HEK293 (cell line): ENCODE data around the gene KIF26B.
A peak's percentile ranks its signal among the peaks of the same experiment; 100 is the strongest.

Source experiments
- CTCF ChIA-PET: fragments of 350-600 bp; formaldehyde crosslinking; extraction: SDS; loops from one replicate; lab custom pipeline; 2021; ENCODE audit warnings: antibody characterized with exemption; lab: Yijun Ruan, JAX
- POLR2A ChIA-PET: fragments of 300-600 bp; formaldehyde crosslinking; extraction: SDS; loops from one replicate; lab custom pipeline; 2020; ENCODE audit warnings: antibody characterized with exemption, inconsistent platforms; lab: Yijun Ruan, JAX
- H3K27ac ChIP-seq: fragments of 200-500 bp; sonication (Bioruptor generic); 2 replicates; pipeline ENCODE4 v1.5.1; 2014; ENCODE audit warnings: low read depth, low read length, control low read depth, inconsistent platforms; ENCODE audit errors: extremely low read depth
- H3K36me3 ChIP-seq, 2 experiments: fragments of 200-500 bp in 1 of 2; sonication (Bioruptor generic) in 1 of 2; 1 replicate in 1 of 2; 2 replicates in 1 of 2; pipeline ENCODE4 v1.5.1; 2014 to 2017; ENCODE audit warnings: inconsistent platforms in 2 of 2, low read length in 2 of 2; ENCODE audit not compliant: control insufficient read depth in 2 of 2, insufficient read depth in 1 of 2
- H3K4me1 ChIP-seq: fragments of 200-500 bp; sonication (Bioruptor generic); 2 replicates; pipeline ENCODE4 v1.5.1; 2014; ENCODE audit warnings: mild to moderate bottlenecking, low read length, inconsistent platforms; ENCODE audit not compliant: control insufficient read depth, insufficient read depth
- H3K4me3 ChIP-seq: 2 replicates; pipeline ENCODE4 v1.5.1; 2011; ENCODE audit warnings: low read depth, mild to moderate bottlenecking, control low read depth, low read length, moderate library complexity
- H3K9me3 ChIP-seq: fragments of 200-500 bp; sonication (Bioruptor generic); 2 replicates; pipeline ENCODE4 v1.5.1; 2014; ENCODE audit warnings: low read depth, low read length, inconsistent platforms; ENCODE audit not compliant: control insufficient read depth, insufficient read depth
- MZF1 ChIP-seq: fragments of 450-650 bp; formaldehyde crosslinking; IDR thresholded peaks from 2 replicates; pipeline ENCODE4 v1.5.1; 2017; ENCODE audit warnings: missing biosample characterization, missing genetic modification characterization, borderline replicate concordance
- RBAK ChIP-seq: fragments of 450-650 bp; formaldehyde crosslinking; IDR thresholded peaks from 2 replicates; pipeline ENCODE4 v1.5.1; 2016; ENCODE audit warnings: missing biosample characterization, missing genetic modification characterization
- SALL2 ChIP-seq: fragments of 450-650 bp; formaldehyde crosslinking; IDR thresholded peaks from 2 replicates; pipeline ENCODE4 v1.5.0; 2017; ENCODE audit warnings: missing biosample characterization, mild to moderate bottlenecking, missing genetic modification characterization, borderline replicate concordance
- SCRT2 ChIP-seq: fragments of 450-650 bp; formaldehyde crosslinking; IDR thresholded peaks from 2 replicates; pipeline ENCODE4 v1.5.1; 2016; ENCODE audit warnings: missing biosample characterization, missing genetic modification characterization
- TRIM28 ChIP-seq: IDR thresholded peaks from 2 replicates; pipeline ENCODE4 v1.6.1; 2011; ENCODE audit warnings: low read length, control low read depth, borderline replicate concordance
- WT1 ChIP-seq: fragments of 450-650 bp; formaldehyde crosslinking; IDR thresholded peaks from 2 replicates; pipeline ENCODE4 v1.5.1; 2016; ENCODE audit warnings: missing biosample characterization, missing genetic modification characterization
- ZBTB48 ChIP-seq: fragments of 450-650 bp; formaldehyde crosslinking; IDR thresholded peaks from 2 replicates; pipeline ENCODE4 v1.5.1; 2016; ENCODE audit warnings: missing biosample characterization, missing genetic modification characterization
- ZEB2 ChIP-seq: fragments of 450-650 bp; formaldehyde crosslinking; IDR thresholded peaks from 2 replicates; pipeline ENCODE4 v1.5.1; 2016; ENCODE audit warnings: missing biosample characterization, missing genetic modification characterization
- ZNF169 ChIP-seq: fragments of 450-650 bp; formaldehyde crosslinking; IDR thresholded peaks from 2 replicates; pipeline ENCODE4 v1.5.1; 2016; ENCODE audit warnings: missing biosample characterization, missing genetic modification characterization
- ZNF274 ChIP-seq, 2 experiments: fragments of 200-500 bp in 1 of 2; fragments of 450-650 bp in 1 of 2; sonication (Bioruptor generic) in 1 of 2; formaldehyde crosslinking in 1 of 2; IDR thresholded peaks; 2 replicates each; pipeline versions ENCODE4 v1.5.1 to v1.6.1; 2014 to 2016; ENCODE audit warnings: borderline replicate concordance in 1 of 2, inconsistent platforms in 1 of 2, low read length in 1 of 2, missing biosample characterization in 1 of 2, missing genetic modification characterization in 1 of 2
- ZNF423 ChIP-seq: fragments of 450-650 bp; formaldehyde crosslinking; IDR thresholded peaks from 2 replicates; pipeline ENCODE4 v1.5.1; 2016; ENCODE audit warnings: missing biosample characterization, missing genetic modification characterization
- ZNF501 ChIP-seq: fragments of 450-650 bp; formaldehyde crosslinking; IDR thresholded peaks from 2 replicates; pipeline ENCODE4 v1.5.1; 2016; ENCODE audit warnings: missing biosample characterization, missing genetic modification characterization
- ZNF514 ChIP-seq: fragments of 450-650 bp; formaldehyde crosslinking; IDR thresholded peaks from 2 replicates; pipeline ENCODE4 v1.5.1; 2016; ENCODE audit warnings: missing biosample characterization, missing genetic modification characterization
- ZNF529 ChIP-seq: fragments of 450-650 bp; formaldehyde crosslinking; IDR thresholded peaks from 2 replicates; pipeline ENCODE4 v1.5.1; 2017; ENCODE audit warnings: missing genetic modification characterization, missing biosample characterization; ENCODE audit not compliant: insufficient replicate concordance
- ZNF571 ChIP-seq: fragments of 450-650 bp; formaldehyde crosslinking; IDR thresholded peaks from 2 replicates; pipeline ENCODE4 v1.5.0; 2017; ENCODE audit warnings: missing biosample characterization, missing genetic modification characterization
- ZNF585B ChIP-seq: fragments of 450-650 bp; formaldehyde crosslinking; IDR thresholded peaks from 2 replicates; pipeline ENCODE4 v1.5.1; 2016; ENCODE audit warnings: missing biosample characterization, missing genetic modification characterization
- ZNF623 ChIP-seq: fragments of 450-650 bp; formaldehyde crosslinking; IDR thresholded peaks from 2 replicates; pipeline ENCODE4 v1.5.1; 2016; ENCODE audit warnings: missing biosample characterization, missing genetic modification characterization
- ZNF677 ChIP-seq: fragments of 450-650 bp; IDR thresholded peaks from 2 replicates; pipeline ENCODE4 v1.5.0; 2018; ENCODE audit warnings: missing biosample characterization, mild to moderate bottlenecking, missing genetic modification characterization, moderate library complexity
- ZNF701 ChIP-seq: fragments of 450-650 bp; formaldehyde crosslinking; IDR thresholded peaks from 2 replicates; pipeline ENCODE4 v1.5.1; 2016; ENCODE audit warnings: missing biosample characterization, missing genetic modification characterization
- ZNF76 ChIP-seq: fragments of 450-650 bp; formaldehyde crosslinking; IDR thresholded peaks from 2 replicates; pipeline ENCODE4; 2016; ENCODE audit warnings: low read depth, missing biosample characterization, missing genetic modification characterization, borderline replicate concordance
- ZNF776 ChIP-seq: fragments of 450-650 bp; formaldehyde crosslinking; IDR thresholded peaks from 2 replicates; pipeline ENCODE4 v1.5.0; 2017; ENCODE audit warnings: missing biosample characterization, missing genetic modification characterization, borderline replicate concordance
- ZSCAN23 ChIP-seq: fragments of 450-650 bp; formaldehyde crosslinking; IDR thresholded peaks from 2 replicates; pipeline ENCODE4 v1.5.1; 2016; ENCODE audit warnings: missing biosample characterization, missing genetic modification characterization
- TF ChIP-seq, protein P1 (sequence below): fragments of 450-650 bp; formaldehyde crosslinking; IDR thresholded peaks from 2 replicates; pipeline ENCODE4 v1.5.1; 2016; ENCODE audit warnings: missing biosample characterization, missing genetic modification characterization
- TF ChIP-seq, protein P2 (sequence below): fragments of 450-650 bp; formaldehyde crosslinking; conservative IDR thresholded peaks from 2 replicates; pipeline ENCODE4 v1.5.1; 2016; ENCODE audit warnings: low read depth, missing biosample characterization, missing genetic modification characterization
- TF ChIP-seq, protein P3 (sequence below): fragments of 450-650 bp; formaldehyde crosslinking; IDR thresholded peaks from 2 replicates; pipeline ENCODE4 v1.5.1; 2016; ENCODE audit warnings: missing biosample characterization, missing genetic modification characterization
- TF ChIP-seq, protein P4 (sequence below): sonication (generic); formaldehyde crosslinking; IDR thresholded peaks from 2 replicates; pipeline ENCODE4 v1.8.1; 2022; ENCODE audit warnings: mild to moderate bottlenecking, moderate library complexity, missing genetic modification reagents

The KIF26B gene

DNA sequence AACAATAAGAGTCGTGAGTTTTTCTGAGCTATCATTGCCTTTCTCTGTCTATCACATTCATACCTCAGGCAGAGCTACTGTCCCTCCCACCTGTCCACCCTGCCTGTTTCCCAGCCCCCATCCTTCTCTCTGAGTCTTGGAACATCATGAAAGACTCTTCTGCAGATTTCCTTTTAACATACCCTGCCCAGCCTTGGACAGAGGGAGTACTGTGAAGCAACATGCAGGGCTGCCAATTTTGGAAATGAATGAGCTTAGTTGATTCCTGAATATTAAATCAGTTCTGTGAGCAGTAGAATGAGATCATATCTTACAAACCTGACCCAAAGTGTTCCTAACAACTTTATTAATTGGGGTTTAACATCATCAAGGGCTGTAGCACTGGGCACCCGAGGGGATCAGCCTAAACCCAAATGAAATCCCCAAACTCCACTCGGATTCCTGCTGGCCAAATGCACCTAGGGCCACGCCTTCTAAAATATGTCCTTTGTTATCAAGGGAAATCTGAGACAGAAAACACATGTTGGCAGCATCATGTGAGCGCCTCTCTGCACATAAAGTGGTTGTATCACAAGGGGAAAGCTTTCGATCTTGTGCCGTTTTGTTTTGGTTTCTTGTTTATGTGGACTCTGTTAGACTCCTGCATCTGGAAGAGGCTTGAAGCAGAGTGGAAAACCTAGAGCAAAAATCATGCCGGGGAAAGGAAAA, 357.6 kb downstream of the KIF26B start (continued):
- no peak for TF ChIP-seq ZSCAN23
- no peak for TF ChIP-seq ZEB2 (tag by site-specific recombination)
- no peak for TF ChIP-seq ZNF274 (IDR thresholded peaks at IDR 0.05; ENCODE audit: low read length)
- no peak for TF ChIP-seq ZNF274 (tag by site-specific recombination; IDR thresholded peaks at IDR 0.05; ENCODE audit: borderline replicate concordance)
- TF ChIP-seq ZNF423 = no peak
- TF ChIP-seq MZF1 = peak; percentile 27; the same call in 1 of the 2 replicates
- no peak for TF ChIP-seq ZNF169 (tag by site-specific recombination)

DNA sequence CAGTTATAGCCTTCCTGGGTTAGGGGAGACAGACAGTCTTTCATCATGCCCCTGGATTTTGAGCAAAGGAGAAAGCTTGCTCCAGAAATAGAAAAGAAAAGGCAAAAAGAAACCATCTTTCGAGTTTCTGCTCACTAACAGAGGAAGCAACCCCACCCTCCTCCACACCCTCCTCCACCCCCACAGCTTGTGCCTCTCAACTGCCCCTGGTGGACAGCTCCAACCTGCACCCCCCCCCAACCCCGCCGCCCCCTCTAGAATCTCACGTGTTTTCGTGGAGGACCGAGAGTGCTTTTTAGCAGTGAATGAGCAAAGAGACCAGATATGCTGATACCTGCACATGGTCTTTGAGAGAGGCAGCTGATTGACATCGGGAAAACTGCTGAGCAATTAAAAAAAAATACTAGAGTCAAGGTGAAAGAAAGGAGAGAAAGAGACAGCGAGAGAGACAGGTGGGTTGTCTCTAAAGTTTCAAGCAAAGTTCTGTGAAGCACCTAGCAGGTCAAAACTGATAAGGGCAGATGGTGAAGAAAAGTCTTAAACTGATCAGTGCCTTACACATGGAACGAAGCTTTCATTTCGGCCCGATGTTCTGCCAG, 358.3 kb downstream of the KIF26B start:
- no peak overlapping the region for H3K27ac ChIP-seq
- no peaks in the 10 kb centered on the region for H3K36me3 ChIP-seq
- H3K9me3 ChIP-seq = no peaks in the 10 kb centered on the region
- no peaks in the 10 kb centered on the region for H3K4me1 ChIP-seq
- CTCF ChIA-PET = interaction anchor here (0.7 to 0.8 kb wide), 2 partner anchors 360 to 1077 kb away, joined by 3 to 4 read pairs; no protein-coding TSS in a partner anchor
- POLR2A ChIA-PET = no interaction called here
- no peak overlapping the region for H3K4me3 ChIP-seq
- TF ChIP-seq ZNF529 (tag by site-specific recombination) = no peak
- no peak for TF ChIP-seq ZNF514 (tag by site-specific recombination)
- TF ChIP-seq, protein P1, sequence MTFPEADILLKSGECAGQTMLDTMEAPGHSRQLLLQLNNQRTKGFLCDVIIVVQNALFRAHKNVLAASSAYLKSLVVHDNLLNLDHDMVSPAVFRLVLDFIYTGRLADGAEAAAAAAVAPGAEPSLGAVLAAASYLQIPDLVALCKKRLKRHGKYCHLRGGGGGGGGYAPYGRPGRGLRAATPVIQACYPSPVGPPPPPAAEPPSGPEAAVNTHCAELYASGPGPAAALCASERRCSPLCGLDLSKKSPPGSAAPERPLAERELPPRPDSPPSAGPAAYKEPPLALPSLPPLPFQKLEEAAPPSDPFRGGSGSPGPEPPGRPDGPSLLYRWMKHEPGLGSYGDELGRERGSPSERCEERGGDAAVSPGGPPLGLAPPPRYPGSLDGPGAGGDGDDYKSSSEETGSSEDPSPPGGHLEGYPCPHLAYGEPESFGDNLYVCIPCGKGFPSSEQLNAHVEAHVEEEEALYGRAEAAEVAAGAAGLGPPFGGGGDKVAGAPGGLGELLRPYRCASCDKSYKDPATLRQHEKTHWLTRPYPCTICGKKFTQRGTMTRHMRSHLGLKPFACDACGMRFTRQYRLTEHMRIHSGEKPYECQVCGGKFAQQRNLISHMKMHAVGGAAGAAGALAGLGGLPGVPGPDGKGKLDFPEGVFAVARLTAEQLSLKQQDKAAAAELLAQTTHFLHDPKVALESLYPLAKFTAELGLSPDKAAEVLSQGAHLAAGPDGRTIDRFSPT (tag by site-specific recombination) = no peak
- TF ChIP-seq SCRT2 (tag by site-specific recombination) = no peak
- no peak for TF ChIP-seq SALL2 (tag by site-specific recombination)
- TF ChIP-seq, protein P2, sequence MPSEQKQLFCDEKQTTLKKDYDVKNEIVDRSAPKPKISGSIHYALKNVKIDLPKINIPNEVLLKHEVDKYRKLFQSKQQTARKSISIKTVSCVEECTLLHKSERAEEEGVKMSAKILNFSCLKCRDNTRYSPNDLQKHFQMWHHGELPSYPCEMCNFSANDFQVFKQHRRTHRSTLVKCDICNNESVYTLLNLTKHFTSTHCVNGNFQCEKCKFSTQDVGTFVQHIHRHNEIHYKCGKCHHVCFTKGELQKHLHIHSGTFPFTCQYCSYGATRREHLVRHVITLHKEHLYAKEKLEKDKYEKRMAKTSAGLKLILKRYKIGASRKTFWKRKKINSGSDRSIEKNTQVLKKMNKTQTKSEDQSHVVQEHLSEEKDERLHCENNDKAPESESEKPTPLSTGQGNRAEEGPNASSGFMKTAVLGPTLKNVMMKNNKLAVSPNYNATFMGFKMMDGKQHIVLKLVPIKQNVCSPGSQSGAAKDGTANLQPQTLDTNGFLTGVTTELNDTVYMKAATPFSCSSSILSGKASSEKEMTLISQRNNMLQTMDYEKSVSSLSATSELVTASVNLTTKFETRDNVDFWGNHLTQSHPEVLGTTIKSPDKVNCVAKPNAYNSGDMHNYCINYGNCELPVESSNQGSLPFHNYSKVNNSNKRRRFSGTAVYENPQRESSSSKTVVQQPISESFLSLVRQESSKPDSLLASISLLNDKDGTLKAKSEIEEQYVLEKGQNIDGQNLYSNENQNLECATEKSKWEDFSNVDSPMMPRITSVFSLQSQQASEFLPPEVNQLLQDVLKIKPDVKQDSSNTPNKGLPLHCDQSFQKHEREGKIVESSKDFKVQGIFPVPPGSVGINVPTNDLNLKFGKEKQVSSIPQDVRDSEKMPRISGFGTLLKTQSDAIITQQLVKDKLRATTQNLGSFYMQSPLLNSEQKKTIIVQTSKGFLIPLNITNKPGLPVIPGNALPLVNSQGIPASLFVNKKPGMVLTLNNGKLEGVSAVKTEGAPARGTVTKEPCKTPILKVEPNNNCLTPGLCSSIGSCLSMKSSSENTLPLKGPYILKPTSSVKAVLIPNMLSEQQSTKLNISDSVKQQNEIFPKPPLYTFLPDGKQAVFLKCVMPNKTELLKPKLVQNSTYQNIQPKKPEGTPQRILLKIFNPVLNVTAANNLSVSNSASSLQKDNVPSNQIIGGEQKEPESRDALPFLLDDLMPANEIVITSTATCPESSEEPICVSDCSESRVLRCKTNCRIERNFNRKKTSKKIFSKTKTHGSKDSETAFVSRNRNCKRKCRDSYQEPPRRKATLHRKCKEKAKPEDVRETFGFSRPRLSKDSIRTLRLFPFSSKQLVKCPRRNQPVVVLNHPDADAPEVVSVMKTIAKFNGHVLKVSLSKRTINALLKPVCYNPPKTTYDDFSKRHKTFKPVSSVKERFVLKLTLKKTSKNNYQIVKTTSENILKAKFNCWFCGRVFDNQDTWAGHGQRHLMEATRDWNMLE (tag by site-specific recombination) = no peak
- TF ChIP-seq ZNF623 = no peak
- TF ChIP-seq ZNF571 (tag by site-specific recombination) = no peak
- no peak for TF ChIP-seq ZNF776 (tag by site-specific recombination)
- TF ChIP-seq TRIM28 = no peak
- no peak for TF ChIP-seq ZNF76 (tag by site-specific recombination)
- TF ChIP-seq, protein P3, sequence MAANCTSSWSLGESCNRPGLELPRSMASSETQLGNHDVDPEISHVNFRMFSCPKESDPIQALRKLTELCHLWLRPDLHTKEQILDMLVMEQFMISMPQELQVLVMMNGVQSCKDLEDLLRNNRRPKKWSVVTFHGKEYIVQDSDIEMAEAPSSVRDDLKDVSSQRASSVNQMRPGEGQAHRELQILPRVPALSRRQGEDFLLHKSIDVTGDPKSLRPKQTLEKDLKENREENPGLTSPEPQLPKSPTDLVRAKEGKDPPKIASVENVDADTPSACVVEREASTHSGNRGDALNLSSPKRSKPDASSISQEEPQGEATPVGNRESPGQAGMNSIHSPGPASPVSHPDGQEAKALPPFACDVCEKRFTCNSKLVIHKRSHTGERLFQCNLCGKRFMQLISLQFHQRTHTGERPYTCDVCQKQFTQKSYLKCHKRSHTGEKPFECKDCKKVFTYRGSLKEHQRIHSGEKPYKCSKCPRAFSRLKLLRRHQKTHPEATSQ = no peak
- TF ChIP-seq WT1 (tag by site-specific recombination) = no peak
- TF ChIP-seq, protein P4, sequence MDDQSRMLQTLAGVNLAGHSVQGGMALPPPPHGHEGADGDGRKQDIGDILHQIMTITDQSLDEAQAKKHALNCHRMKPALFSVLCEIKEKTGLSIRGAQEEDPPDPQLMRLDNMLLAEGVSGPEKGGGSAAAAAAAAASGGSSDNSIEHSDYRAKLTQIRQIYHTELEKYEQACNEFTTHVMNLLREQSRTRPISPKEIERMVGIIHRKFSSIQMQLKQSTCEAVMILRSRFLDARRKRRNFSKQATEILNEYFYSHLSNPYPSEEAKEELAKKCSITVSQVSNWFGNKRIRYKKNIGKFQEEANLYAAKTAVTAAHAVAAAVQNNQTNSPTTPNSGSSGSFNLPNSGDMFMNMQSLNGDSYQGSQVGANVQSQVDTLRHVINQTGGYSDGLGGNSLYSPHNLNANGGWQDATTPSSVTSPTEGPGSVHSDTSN = no peak
- no peak for TF ChIP-seq ZNF501 (tag by site-specific recombination)
- no peak for TF ChIP-seq ZBTB48 (tag by site-specific recombination)
- no peak for TF ChIP-seq ZNF677 (tag by site-specific recombination)
- no peak for TF ChIP-seq RBAK (tag by site-specific recombination)
- TF ChIP-seq ZNF701 (tag by site-specific recombination) = no peak
- TF ChIP-seq ZNF585B (tag by site-specific recombination) = no peak
